Loucy (cell line): ENCODE data around the gene MKNK2.

ENCODE experiments used
- H2AFZ ChIP-seq: fragments of 200-600 bp; sonication (generic); 2 replicates; pipeline ENCODE4 v1.6.0; 2016; ENCODE audit warnings: antibody characterized with exemption, mild to moderate bottlenecking, low read length, moderate library complexity
- H3F3A ChIP-seq: fragments of 200-600 bp; 2 replicates; pipeline ENCODE4 v1.6.0; 2016; ENCODE audit warnings: antibody characterized with exemption, low read depth, mild to moderate bottlenecking
- H3K27me3 ChIP-seq: fragments of 200-600 bp; sonication (generic); 2 replicates; pipeline ENCODE4 v1.6.1; 2014; ENCODE audit warnings: low read length, mild to moderate bottlenecking; ENCODE audit not compliant: insufficient read depth, poor library complexity, severe bottlenecking
- H3K36me3 ChIP-seq: fragments of 200-600 bp; sonication (generic); 2 replicates; pipeline ENCODE4 v1.6.1; 2016; ENCODE audit warnings: low read length; ENCODE audit not compliant: insufficient read depth
- H3K4me1 ChIP-seq: fragments of 200-600 bp; sonication (generic); 2 replicates; pipeline ENCODE4 v1.5.1; 2014; ENCODE audit warnings: low read length, mild to moderate bottlenecking; ENCODE audit not compliant: insufficient read depth, poor library complexity, severe bottlenecking
- H3K4me2 ChIP-seq: fragments of 200-600 bp; sonication (generic); 2 replicates; pipeline ENCODE4 v1.6.0; 2014; ENCODE audit warnings: antibody characterized with exemption, low read length, low read depth, mild to moderate bottlenecking; ENCODE audit not compliant: poor library complexity, severe bottlenecking
- H3K4me3 ChIP-seq: fragments of 200-600 bp; sonication (generic); 2 replicates; pipeline ENCODE4 v1.5.1; 2014; ENCODE audit warnings: low read length, mild to moderate bottlenecking, mixed read lengths; ENCODE audit not compliant: poor library complexity, severe bottlenecking
- H3K79me2 ChIP-seq: fragments of 200-600 bp; sonication (generic); 2 replicates; pipeline ENCODE4 v1.6.1; 2014; ENCODE audit warnings: low read length; ENCODE audit not compliant: insufficient read depth
- H3K9ac ChIP-seq: fragments of 200-600 bp; sonication (generic); 2 replicates; pipeline ENCODE4 v1.6.0; 2014; ENCODE audit warnings: mild to moderate bottlenecking, low read depth, low read length, moderate library complexity; ENCODE audit not compliant: poor library complexity, severe bottlenecking
- H3K9me2 ChIP-seq: fragments of 200-600 bp; sonication (generic); replicated peaks from 2 replicates; pipeline ENCODE4 v1.6.1; 2016; ENCODE audit warnings: low read depth, low read length, mixed read lengths
- H3K9me3 ChIP-seq: fragments of 200-600 bp; sonication (generic); 2 replicates; pipeline ENCODE4 v1.6.1; 2014; ENCODE audit warnings: mild to moderate bottlenecking, antibody characterized with exemption, low read length, low read depth; ENCODE audit not compliant: insufficient read depth
- H4K20me1 ChIP-seq: fragments of 200-600 bp; sonication (generic); 2 replicates; pipeline ENCODE4 v1.6.0; 2014; ENCODE audit warnings: antibody characterized with exemption, low read length, mild to moderate bottlenecking; ENCODE audit not compliant: insufficient read depth, poor library complexity, severe bottlenecking
- CTCF ChIP-seq: fragments of 200-600 bp; sonication (generic); conservative IDR thresholded peaks from 2 replicates; pipeline ENCODE4 v1.5.1; 2014; ENCODE audit warnings: mild to moderate bottlenecking, antibody characterized with exemption, low read length
- EZH2phosphoT487 ChIP-seq: fragments of 200-600 bp; IDR thresholded peaks from 2 replicates; pipeline ENCODE4 v1.6.1; 2018; ENCODE audit warnings: antibody characterized with exemption, mild to moderate bottlenecking, moderate library complexity, borderline replicate concordance

Gene MKNK2

GRCh38 chr19:2033115-2033824 lies 17.8 kb downstream of the MKNK2 start:
- Histone ChIP-seq H3K4me3 (no peak overlapping the region), H4K20me1 (no peaks in the 10 kb centered on the region), H3K36me3 (no peaks in the 10 kb centered on the region), H3K9ac (peak overlapping the region; percentile 66), H2AFZ (no peak overlapping the region), H3K4me2 (peak overlapping the region; percentile 83), H3K4me1 (peaks cover 17% of the 10 kb centered on the region), H3F3A (peaks cover 6% of the 10 kb centered on the region; the same call in 1 of the 2 replicates), H3K9me3 (no peaks in the 10 kb centered on the region), H3K9me2 (no peaks in the 10 kb centered on the region), H3K27me3 (no peaks in the 10 kb centered on the region), H3K79me2 (no peaks in the 10 kb centered on the region)
- TF ChIP-seq CTCF (no peak), EZH2phosphoT487 (no peak)

- peak overlapping the region; percentile 64 for H3K4me3 ChIP-seq
- peak overlapping the region; percentile 66 for H3K9ac ChIP-seq
- H3K36me3 ChIP-seq = no peaks in the 10 kb centered on the region
- H3F3A ChIP-seq = peaks cover 3% of the 10 kb centered on the region; the same call in 1 of the 2 replicates
- peak overlapping the region; percentile 57 for H2AFZ ChIP-seq
- peaks cover 17% of the 10 kb centered on the region for H3K4me1 ChIP-seq
- no peaks in the 10 kb centered on the region for H4K20me1 ChIP-seq
- H3K9me2 ChIP-seq = no peaks in the 10 kb centered on the region
- H3K4me2 ChIP-seq = peak overlapping the region; percentile 83
- H3K9me3 ChIP-seq = no peaks in the 10 kb centered on the region
- H3K27me3 ChIP-seq = no peaks in the 10 kb centered on the region
- H3K79me2 ChIP-seq = no peaks in the 10 kb centered on the region
- TF ChIP-seq EZH2phosphoT487 (no peak), CTCF (no peak)
These were observed 18.6 kb downstream of the MKNK2 start for GRCh38 chr19:2032296-2032941.

DNA sequence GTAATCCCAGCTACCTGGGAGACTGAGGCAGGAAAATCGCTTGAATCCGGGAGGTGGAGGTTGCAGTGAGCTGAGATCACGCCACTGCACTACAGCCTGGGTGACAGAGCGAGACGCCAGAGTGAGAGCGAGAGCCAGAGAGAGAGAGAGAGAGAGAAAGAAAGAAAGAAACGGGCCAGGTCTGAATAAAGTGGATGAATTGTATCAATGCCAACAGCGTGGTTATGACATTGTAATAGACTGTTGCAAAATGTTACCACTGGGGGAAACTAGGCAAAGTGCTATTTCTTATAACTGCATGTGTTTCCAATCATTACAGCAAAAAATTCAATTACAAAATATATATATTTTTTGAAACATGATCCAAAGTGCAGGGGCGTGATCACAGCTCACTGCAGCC lies 23.7 kb downstream of the MKNK2 start:
- Histone ChIP-seq H2AFZ (no peak overlapping the region), H3K9me3 (no peaks in the 10 kb centered on the region), H4K20me1 (no peaks in the 10 kb centered on the region), H3F3A (no peaks in the 10 kb centered on the region), H3K36me3 (no peaks in the 10 kb centered on the region), H3K9ac (no peak overlapping the region), H3K4me1 (peaks cover 5% of the 10 kb centered on the region), H3K4me3 (no peak overlapping the region), H3K27me3 (no peaks in the 10 kb centered on the region), H3K79me2 (no peaks in the 10 kb centered on the region), H3K9me2 (no peaks in the 10 kb centered on the region), H3K4me2 (no peak overlapping the region)
- TF ChIP-seq CTCF = no peak
- TF ChIP-seq EZH2phosphoT487 = no peak
